Central memory CD8-positive, alpha-beta T cell (primary cell): Measurements from ENCODE around the gene TLR9.
"Not testable (repeated sequence)": the region's sequence is repeated elsewhere in the genome, so short reads cannot be mapped to it uniquely, and the experiment has no call there.

Experiments
- ATAC-seq: fragments of 150-1000 bp; cut with Tn5 transposase; replicated peaks from 2 replicates; pipeline ENCODE4 v1.10.0; 2022; ENCODE audit warnings: mild to moderate bottlenecking, moderate FRiP score, moderate number of reproducible peaks; ENCODE audit not compliant: poor library complexity, severe bottlenecking; ENCODE audit errors: extremely low read depth
- DNase-seq, 2 donors: peaks; one replicate each; pipeline ENCODE4 v3.0.0; 2021; ENCODE audit warnings: low spot score in 2 of 2
- H3K27ac Mint-ChIP-seq: one replicate; pipeline ENCODE4 v1.8.0; 2022; ENCODE audit warnings: low read depth, mild to moderate bottlenecking, moderate library complexity, mixed read lengths
- H3K27me3 Mint-ChIP-seq: one replicate; pipeline ENCODE4 v1.8.0; 2022; ENCODE audit warnings: mixed read lengths
- H3K36me3 Mint-ChIP-seq: one replicate; pipeline ENCODE4 v1.8.0; 2022; ENCODE audit warnings: mild to moderate bottlenecking, moderate library complexity, mixed read lengths; ENCODE audit not compliant: insufficient read depth
- H3K4me1 Mint-ChIP-seq: one replicate; pipeline ENCODE4 v1.8.0; 2022; ENCODE audit warnings: mixed read lengths
- H3K4me3 Mint-ChIP-seq: one replicate; pipeline ENCODE4 v1.8.0; 2022; ENCODE audit warnings: mild to moderate bottlenecking, moderate library complexity, mixed read lengths
- H3K9me3 Mint-ChIP-seq: one replicate; pipeline ENCODE4 v1.8.0; 2022; ENCODE audit warnings: mixed read lengths

Gene TLR9, protein sequence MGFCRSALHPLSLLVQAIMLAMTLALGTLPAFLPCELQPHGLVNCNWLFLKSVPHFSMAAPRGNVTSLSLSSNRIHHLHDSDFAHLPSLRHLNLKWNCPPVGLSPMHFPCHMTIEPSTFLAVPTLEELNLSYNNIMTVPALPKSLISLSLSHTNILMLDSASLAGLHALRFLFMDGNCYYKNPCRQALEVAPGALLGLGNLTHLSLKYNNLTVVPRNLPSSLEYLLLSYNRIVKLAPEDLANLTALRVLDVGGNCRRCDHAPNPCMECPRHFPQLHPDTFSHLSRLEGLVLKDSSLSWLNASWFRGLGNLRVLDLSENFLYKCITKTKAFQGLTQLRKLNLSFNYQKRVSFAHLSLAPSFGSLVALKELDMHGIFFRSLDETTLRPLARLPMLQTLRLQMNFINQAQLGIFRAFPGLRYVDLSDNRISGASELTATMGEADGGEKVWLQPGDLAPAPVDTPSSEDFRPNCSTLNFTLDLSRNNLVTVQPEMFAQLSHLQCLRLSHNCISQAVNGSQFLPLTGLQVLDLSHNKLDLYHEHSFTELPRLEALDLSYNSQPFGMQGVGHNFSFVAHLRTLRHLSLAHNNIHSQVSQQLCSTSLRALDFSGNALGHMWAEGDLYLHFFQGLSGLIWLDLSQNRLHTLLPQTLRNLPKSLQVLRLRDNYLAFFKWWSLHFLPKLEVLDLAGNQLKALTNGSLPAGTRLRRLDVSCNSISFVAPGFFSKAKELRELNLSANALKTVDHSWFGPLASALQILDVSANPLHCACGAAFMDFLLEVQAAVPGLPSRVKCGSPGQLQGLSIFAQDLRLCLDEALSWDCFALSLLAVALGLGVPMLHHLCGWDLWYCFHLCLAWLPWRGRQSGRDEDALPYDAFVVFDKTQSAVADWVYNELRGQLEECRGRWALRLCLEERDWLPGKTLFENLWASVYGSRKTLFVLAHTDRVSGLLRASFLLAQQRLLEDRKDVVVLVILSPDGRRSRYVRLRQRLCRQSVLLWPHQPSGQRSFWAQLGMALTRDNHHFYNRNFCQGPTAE

DNA sequence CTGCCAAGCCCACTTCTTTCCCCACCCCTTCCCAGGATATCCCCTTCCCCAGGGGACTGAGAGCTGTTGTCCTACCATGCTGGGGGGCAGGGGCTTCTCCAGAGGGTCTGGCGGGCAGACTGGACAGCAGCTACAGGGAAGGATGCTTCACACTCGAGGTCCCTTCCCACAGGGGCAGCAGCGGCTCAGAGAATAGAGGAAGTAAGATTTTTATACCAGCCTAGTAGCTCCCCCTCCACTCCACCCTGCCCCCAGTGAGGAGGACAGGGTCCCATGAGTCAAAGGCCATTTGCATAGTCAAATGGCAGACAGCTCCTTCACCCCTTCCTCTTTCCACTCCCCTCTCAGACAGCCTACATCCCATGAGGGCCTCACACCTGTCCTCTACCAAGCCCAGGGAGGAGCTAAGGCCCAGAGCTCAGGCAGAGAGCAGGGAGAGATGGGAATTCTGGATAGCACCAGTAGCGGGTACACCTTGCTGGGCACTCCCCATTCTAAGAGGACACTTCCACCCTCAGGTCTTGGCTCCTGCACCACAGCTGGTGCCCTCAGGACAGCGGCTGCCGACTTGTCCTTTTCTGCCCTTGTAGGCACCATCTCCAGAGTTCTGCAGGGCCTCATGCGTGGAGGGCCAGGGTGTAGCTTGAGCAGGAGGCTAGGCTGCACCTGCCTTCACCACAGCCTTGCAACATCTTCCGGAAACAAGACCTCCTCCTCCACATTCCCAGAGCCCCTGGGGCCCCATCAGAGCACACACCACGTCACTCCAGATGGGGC lies at the start of gene TLR9:
TSS of gene TLR9 (minus strand) at position 194 of the 777 bp plus-strand sequence. CDS start at position 78, 116 bp downstream.
- Mint-ChIP-seq H3K9me3 (no peaks in the 10 kb centered on the region), H3K27me3 (no peaks in the 10 kb centered on the region), H3K36me3 (peaks cover 22% of the 10 kb centered on the region), H3K4me3 (peak within 1 kb of the TSS; percentile 29), H3K27ac (peak within 1 kb of the TSS; percentile 79), H3K4me1 (peaks cover 38% of the 10 kb centered on the region)
- DNase-seq (no peak), ATAC-seq (peak; percentile 41)

DNA sequence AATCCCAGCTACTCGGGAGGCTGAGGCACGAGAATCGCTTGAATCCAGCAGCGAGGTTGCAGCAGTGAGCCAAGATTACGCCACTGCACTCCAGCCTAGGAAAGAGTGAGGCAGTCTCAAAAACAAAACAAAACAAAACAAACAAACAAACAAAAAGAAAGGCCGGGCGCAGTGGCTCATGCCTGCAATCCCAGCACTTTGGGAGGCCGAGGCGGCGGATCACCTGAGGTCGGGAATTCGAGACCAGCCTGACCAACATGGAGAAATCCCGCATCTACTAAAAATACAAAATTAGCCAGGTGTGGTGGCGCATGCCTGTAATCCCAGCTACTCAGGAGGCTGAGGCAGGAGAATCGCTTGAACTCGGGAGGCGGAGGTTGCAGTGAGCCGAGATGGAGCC lies 49.3 kb upstream of the TLR9 start:
- not testable (repeated sequence) for DNase-seq, ATAC-seq
- H3K36me3 Mint-ChIP-seq = peaks cover 61% of the 10 kb centered on the region

DNA sequence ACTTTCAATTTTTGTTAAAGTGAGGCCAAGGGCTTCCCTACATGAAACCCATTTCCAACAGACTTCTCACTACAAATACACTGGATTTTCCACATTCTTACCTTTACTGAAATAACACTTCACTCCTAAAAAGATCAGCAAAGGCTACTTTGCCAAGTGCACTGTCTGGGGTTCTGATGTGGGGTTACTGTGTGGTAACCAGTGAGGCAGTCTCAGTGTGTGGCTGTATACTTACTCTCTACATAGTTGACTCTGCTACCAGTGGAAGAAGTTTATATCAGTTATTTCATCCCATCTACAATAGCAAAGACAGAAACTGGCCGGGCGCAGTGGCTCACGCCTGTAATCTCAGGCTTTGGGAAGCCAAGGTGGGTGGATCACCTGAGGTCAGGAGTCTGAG lies 47.4 kb upstream of the TLR9 start:
- Mint-ChIP-seq H3K36me3 (peaks cover 65% of the 10 kb centered on the region), H3K27me3 (no peaks in the 10 kb centered on the region), H3K9me3 (no peaks in the 10 kb centered on the region), H3K4me3 (peak overlapping the region; percentile 95), H3K27ac (peak overlapping the region; percentile 94), H3K4me1 (peaks cover 77% of the 10 kb centered on the region)
- ATAC-seq (no peak), DNase-seq (no peak)

More for the DNA sequence above, 49.3 kb upstream of the TLR9 start:
- H3K9me3 Mint-ChIP-seq, H3K27me3 Mint-ChIP-seq: not testable (repeated sequence)
- peak overlapping the region; percentile 95 for H3K4me3 Mint-ChIP-seq
- H3K27ac Mint-ChIP-seq = peak overlapping the region; percentile 94
- H3K4me1 Mint-ChIP-seq = peaks cover 81% of the 10 kb centered on the region

DNA sequence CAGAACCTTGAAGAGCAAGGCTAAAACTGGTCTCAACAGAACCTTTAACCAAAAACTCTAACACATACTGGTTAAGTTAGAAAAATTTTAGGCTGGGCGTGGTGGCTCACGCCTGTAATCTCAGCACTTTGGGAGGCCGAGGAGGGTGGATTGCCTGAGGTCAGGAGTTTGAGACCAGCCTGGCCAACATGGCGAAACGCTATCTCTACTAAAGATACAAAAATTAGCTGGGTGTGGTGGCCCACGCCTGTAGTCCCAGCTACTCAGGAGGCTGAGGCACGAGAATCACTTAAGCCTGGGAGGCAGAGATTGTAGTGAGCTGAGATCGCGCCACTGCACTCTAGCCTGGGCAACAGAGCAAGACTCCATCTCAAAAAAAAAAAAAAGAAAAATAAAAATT lies 46.7 kb upstream of the TLR9 start:
- H3K4me3 Mint-ChIP-seq = peak overlapping the region; percentile 95
- not testable (repeated sequence) for ATAC-seq, DNase-seq, H3K9me3 Mint-ChIP-seq, H3K27me3 Mint-ChIP-seq
- peaks cover 66% of the 10 kb centered on the region for H3K36me3 Mint-ChIP-seq
- peaks cover 78% of the 10 kb centered on the region for H3K4me1 Mint-ChIP-seq
- H3K27ac Mint-ChIP-seq = peak overlapping the region; percentile 94

DNA sequence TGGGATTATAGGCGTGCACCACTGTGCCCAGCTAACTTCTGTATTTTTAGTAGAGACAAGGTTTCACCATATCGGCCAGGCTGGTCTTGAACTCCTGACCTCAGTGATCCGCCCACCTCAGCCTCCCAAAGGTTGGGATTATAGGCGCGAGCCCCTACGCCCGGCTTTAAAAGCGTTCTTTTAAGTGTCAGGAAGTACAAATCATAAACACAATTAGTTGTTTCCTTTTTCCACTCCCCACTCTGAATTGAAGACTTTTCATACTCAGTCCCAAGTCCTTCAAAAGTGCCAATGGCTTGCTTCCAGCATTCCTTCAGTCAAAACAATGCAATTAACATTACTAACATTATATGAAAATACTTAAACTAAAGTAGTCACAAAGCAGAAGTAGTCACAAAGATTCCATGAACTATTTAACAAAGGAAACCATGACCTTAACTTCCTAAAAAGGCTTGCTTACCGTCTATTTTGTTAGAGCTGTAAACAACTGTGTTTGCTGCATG lies 44.9 kb upstream of the TLR9 start:
- H3K4me1 Mint-ChIP-seq = peaks cover 67% of the 10 kb centered on the region
- no peak for DNase-seq
- H3K9me3 Mint-ChIP-seq = no peaks in the 10 kb centered on the region
- no peaks in the 10 kb centered on the region for H3K27me3 Mint-ChIP-seq
- peak overlapping the region; percentile 95 for H3K4me3 Mint-ChIP-seq
- H3K27ac Mint-ChIP-seq = peak overlapping the region; percentile 94
- peaks cover 76% of the 10 kb centered on the region for H3K36me3 Mint-ChIP-seq
- ATAC-seq = no peak

DNA sequence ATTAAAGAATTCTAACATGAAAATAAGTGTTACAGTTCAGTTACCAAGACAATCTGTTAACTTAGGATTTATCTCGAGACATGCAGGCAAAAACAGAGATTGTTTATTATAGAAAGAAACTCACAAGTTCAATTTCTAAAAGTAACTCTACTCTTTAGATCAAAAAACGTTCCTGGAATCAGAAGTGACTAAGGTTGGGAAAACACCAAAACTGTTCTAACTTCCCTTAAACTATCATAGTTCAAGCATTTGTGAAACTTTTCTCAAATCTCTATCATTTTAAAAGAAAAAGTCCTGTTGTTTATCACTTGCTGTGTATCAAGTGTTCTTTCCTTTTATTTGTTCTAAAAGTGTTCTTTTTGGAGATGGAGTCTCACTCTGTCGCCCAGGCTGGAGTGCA lies 44.3 kb upstream of the TLR9 start:
- H3K9me3 Mint-ChIP-seq = no peaks in the 10 kb centered on the region
- H3K36me3 Mint-ChIP-seq = peaks cover 77% of the 10 kb centered on the region
- H3K4me3 Mint-ChIP-seq = peak overlapping the region; percentile 95
- DNase-seq (no peak), ATAC-seq (no peak)
- no peaks in the 10 kb centered on the region for H3K27me3 Mint-ChIP-seq
- peaks cover 62% of the 10 kb centered on the region for H3K4me1 Mint-ChIP-seq
- peak overlapping the region; percentile 94 for H3K27ac Mint-ChIP-seq

DNA sequence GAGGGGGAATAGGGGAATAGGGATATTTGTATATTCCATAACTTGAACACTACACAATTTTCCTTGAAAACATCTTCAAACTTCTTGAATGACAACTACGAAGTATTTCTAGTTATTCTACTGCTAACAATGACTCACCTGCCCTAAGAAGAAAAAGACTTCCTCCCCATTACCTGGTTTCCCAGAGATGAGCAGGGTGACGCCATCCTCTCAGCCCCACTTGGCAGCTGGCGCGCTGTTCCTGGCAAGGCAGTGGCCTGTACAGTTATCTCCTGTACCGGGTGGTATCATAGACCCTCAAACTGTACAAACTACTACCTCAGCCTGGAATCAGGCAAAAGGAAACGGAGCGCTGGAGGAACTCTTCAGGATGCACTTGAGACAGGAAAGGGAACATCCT lies 42.6 kb upstream of the TLR9 start:
- DNase-seq = no peak

DNA sequence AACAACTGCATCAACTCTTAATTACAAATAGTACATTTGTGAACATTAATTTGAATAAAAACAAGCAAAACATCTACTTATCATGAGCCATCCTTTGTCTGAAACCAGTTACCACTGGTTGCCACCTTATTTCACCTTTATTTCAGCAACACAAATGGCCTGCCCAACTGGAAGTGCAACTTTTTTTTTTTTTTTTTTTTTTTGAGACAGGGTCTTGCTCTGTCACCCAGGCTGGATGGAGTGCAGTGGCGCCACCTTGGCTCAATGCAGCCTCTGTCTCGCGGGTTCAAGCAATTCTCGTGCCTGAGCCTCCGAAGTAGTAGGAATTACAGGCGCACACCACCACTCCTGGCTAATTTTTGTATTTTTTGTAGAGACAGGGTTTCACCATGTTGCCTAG lies 39.9 kb upstream of the TLR9 start:
- no peaks in the 10 kb centered on the region for H3K9me3 Mint-ChIP-seq
- H3K4me3 Mint-ChIP-seq = no peak overlapping the region
- ATAC-seq (no peak), DNase-seq (no peak)
- no peak overlapping the region for H3K27ac Mint-ChIP-seq
- H3K27me3 Mint-ChIP-seq = no peaks in the 10 kb centered on the region
- peaks cover 51% of the 10 kb centered on the region for H3K4me1 Mint-ChIP-seq
- peaks cover 86% of the 10 kb centered on the region for H3K36me3 Mint-ChIP-seq

More for the DNA sequence above, 42.6 kb upstream of the TLR9 start:
- Mint-ChIP-seq H3K27ac (peak overlapping the region; percentile 69), H3K36me3 (peaks cover 80% of the 10 kb centered on the region), H3K4me1 (peaks cover 62% of the 10 kb centered on the region), H3K27me3 (no peaks in the 10 kb centered on the region), H3K4me3 (peak overlapping the region; percentile 25), H3K9me3 (no peaks in the 10 kb centered on the region)
- ATAC-seq = no peak

DNA sequence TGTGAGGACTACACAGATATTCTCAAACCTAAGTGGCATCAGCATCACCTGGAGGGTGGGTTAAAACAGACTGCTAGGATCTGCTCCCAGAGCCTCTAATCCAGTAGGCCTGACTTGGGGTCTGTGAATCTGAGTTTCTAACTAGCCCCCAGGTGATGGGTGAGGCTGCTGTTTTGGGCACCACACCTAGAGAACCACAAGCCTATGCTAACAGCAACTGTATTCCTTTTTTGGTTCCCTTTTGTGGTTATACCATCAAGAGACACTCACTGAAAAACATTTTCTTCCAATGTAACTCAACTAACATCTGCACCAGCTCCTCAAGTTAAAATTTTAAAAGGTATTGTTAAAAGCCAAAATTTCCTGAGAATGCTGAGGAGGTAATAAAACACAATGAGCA lies 37.0 kb upstream of the TLR9 start:
- peak overlapping the region; percentile 0 for H3K4me3 Mint-ChIP-seq
- H3K4me1 Mint-ChIP-seq = peaks cover 51% of the 10 kb centered on the region
- H3K9me3 Mint-ChIP-seq = no peaks in the 10 kb centered on the region
- DNase-seq (no peak), ATAC-seq (no peak)
- H3K27ac Mint-ChIP-seq = peak overlapping the region; percentile 43
- H3K27me3 Mint-ChIP-seq = no peaks in the 10 kb centered on the region
- H3K36me3 Mint-ChIP-seq = peaks cover 87% of the 10 kb centered on the region

DNA sequence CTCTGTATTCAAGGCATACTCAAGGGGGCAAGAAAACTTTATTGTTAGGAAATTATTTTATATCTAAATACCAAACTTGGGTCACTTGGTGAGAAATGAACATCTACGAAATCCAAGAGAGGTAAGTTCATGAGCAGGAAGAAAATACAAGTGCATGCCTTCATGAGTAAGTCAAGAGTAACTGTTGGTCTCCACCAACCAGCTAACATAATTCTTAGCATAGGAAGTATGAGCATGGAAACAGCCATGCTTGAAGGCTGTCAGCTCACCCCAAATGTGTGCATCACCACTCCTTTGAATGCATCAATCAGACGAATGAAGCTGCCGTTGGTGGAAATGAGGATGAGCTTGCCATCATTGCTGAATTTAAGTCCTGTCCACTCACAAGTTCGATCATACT lies 34.0 kb upstream of the TLR9 start:
- Mint-ChIP-seq H3K36me3 (peaks cover 87% of the 10 kb centered on the region), H3K9me3 (no peaks in the 10 kb centered on the region)

DNA sequence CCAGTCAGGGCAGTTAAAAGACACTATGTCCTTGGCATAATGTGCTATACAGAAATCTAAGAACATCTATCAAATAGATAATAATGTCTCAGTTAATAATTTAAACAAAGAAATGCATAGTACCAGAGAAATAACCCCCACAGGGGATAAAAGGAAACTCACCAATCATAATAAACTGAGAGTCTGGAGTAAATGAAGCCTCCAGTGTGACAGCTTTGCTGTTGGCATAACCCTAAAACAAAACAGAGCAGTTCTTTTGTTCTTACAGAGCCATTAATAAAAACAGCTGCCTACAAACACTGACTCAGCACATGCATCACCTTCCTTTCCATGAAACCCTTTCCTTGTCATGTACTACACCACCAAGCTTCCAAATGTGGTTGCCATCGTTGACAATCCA lies 33.6 kb upstream of the TLR9 start:
- H3K9me3 Mint-ChIP-seq = no peaks in the 10 kb centered on the region
- ATAC-seq (no peak), DNase-seq (no peak)
- peak overlapping the region; percentile 79 for H3K27ac Mint-ChIP-seq
- peaks cover 88% of the 10 kb centered on the region for H3K36me3 Mint-ChIP-seq
- peaks cover 73% of the 10 kb centered on the region for H3K4me1 Mint-ChIP-seq
- H3K27me3 Mint-ChIP-seq = no peaks in the 10 kb centered on the region
- H3K4me3 Mint-ChIP-seq = no peak overlapping the region

More for the DNA sequence above, 34.0 kb upstream of the TLR9 start:
- Mint-ChIP-seq H3K27me3 (no peaks in the 10 kb centered on the region), H3K27ac (no peak overlapping the region), H3K4me1 (peaks cover 73% of the 10 kb centered on the region), H3K4me3 (no peak overlapping the region)
- no peak for ATAC-seq
- no peak for DNase-seq

DNA sequence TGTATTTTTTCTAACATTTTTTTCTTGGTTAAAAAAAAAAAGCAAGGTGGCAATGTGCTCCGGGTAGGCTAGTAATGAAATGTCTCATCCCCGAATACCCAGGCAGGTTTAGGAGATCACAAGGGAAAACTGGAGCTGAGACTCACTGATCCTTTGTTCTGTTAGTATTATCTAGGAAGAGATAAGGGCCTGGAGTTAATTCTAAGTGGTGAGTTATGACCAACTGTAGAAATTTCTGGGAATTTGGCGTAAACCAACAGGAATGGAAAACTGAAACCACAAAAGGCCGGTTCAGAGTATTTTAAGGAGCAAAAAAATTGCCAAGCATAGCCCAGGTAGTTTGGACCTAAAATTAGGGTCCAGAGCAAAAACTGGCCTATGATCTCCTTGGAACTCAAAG lies 32.5 kb upstream of the TLR9 start:
- no peak for DNase-seq
- Mint-ChIP-seq H3K27ac (peak overlapping the region; percentile 79), H3K9me3 (no peaks in the 10 kb centered on the region), H3K4me3 (no peak overlapping the region), H3K4me1 (peaks cover 73% of the 10 kb centered on the region), H3K36me3 (peaks cover 90% of the 10 kb centered on the region), H3K27me3 (no peaks in the 10 kb centered on the region)
- ATAC-seq = no peak
